ENCODE measurements around the gene ANTXR1. TPM values are rescaled to one million over a fixed set of nuclear protein-coding genes. Genes with fewer than 3 reads are reported as not detected.

ANTXR1 gene
- total RNA-seq, 1 experiment from 2014 or later, result 37.3 TPM

DNA sequence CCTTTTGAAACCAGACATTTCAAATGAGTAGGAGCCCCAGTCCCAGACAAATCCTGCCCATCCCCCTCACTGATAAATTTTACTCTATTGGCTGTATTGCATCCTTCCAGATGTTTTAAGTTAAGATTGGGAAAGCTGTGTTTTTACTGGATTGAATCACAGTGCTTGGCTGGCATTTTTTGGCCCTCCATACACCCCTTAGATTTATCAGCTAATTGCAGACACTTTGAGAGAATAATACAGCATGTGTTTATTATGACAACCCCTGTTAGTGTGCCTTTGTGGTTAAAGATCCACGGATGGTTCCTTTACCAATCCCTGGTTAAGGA lies 74.9 kb downstream of the ANTXR1 start:
- H3K23me2 ChIP-seq (ENCODE audit: insufficient read length, low read depth, low read length, poor library complexity, severe bottlenecking), result no peaks in the 10 kb centered on the region
- Mint-ChIP-seq H3K4me3 (no peak overlapping the region), H3K27ac (peak overlapping the region in 2 of 3 experiments; percentile 11 to 59; a peak in 1 of 7 replicates), H3K36me3 (ENCODE audit: insufficient read depth in 1 of 3, low read depth in 3 of 3) (peaks cover 3 to 12% (median 5%) of the 10 kb centered on the region in 3 experiments; a peak in 4 of 7 replicates), H3K9me3 (no peaks in the 10 kb centered on the region), H3K4me1 (peaks cover 4% of the 10 kb centered on the region in 2 experiments; a peak in 2 of 4 replicates), H3K27me3 (ENCODE audit: low read depth) (no peaks in the 10 kb centered on the region)
- no peaks in the 10 kb centered on the region for H3K79me2 ChIP-seq (ENCODE audit: insufficient read depth, low read length)
- H2BK12ac ChIP-seq (ENCODE audit: insufficient read length, low read depth, low read length), result no peak overlapping the region
- H4K5ac ChIP-seq (ENCODE audit: insufficient read length, low read depth, low read length), result no peak overlapping the region
- H3K27ac ChIP-seq (ENCODE audit: insufficient read length, low read depth, low read length), result no peak overlapping the region
- TF ChIP-seq CTCF (conservative IDR thresholded peaks at IDR 0.05), result no peak
- no peak overlapping the region for H3K56ac ChIP-seq (ENCODE audit: insufficient read length, low read depth, low read length)
- H3K9me3 ChIP-seq (ENCODE audit: control insufficient read depth, low read depth, low read length), result no peaks in the 10 kb centered on the region
- no peak overlapping the region for H2BK5ac ChIP-seq (ENCODE audit: insufficient read length, low read length)
- no peak for DNase-seq
- H4K91ac ChIP-seq (ENCODE audit: insufficient read length, low read depth, low read length), result no peak overlapping the region
- no peak overlapping the region for H3T11ph ChIP-seq (ENCODE audit: low read length)
- no peak overlapping the region for H2BK120ac ChIP-seq (ENCODE audit: low read depth, low read length, poor library complexity, severe bottlenecking)
- no peak overlapping the region for H3K23ac ChIP-seq (ENCODE audit: insufficient read length, low read depth, low read length)
- H3K9ac ChIP-seq (ENCODE audit: extremely low read depth, insufficient read length, low read length), result no peak overlapping the region
- H2AK5ac ChIP-seq (ENCODE audit: insufficient read length, low read length), result no peak overlapping the region
- no peak overlapping the region for H2AFZ ChIP-seq (ENCODE audit: low read length)
- no peak overlapping the region for H2BK20ac ChIP-seq (ENCODE audit: low read depth, low read length, poor library complexity, severe bottlenecking)
- no peak overlapping the region for H2BK15ac ChIP-seq (ENCODE audit: low read depth, low read length)
- H3K4me1 ChIP-seq (ENCODE audit: insufficient read depth, low read length), result no peaks in the 10 kb centered on the region
- H3K18ac ChIP-seq (ENCODE audit: insufficient read length, low read depth, low read length), result no peak overlapping the region
- no peak overlapping the region for H3K4ac ChIP-seq (ENCODE audit: low read depth, low read length)
- H4K8ac ChIP-seq (replicated peaks; ENCODE audit: insufficient read length, low read depth, low read length), result no peak overlapping the region
- no peaks in the 10 kb centered on the region; the same call in 1 of the 2 replicates for H3K27me3 ChIP-seq (ENCODE audit: insufficient read depth, low read length)
- no peaks in the 10 kb centered on the region for H3K79me1 ChIP-seq (ENCODE audit: insufficient read depth, low read depth, low read length, poor library complexity, severe bottlenecking)
- no peak overlapping the region for H3K14ac ChIP-seq (ENCODE audit: insufficient read depth, low read length)
- no peak overlapping the region for H3K4me2 ChIP-seq (ENCODE audit: insufficient read depth, insufficient read length, low read length)
- H4K20me1 ChIP-seq (ENCODE audit: control insufficient read depth, insufficient read depth, insufficient read length), result no peaks in the 10 kb centered on the region
- no CpG with 5 or more reads among the region's 1 CpG for WGBS (ENCODE audit: extremely low coverage, insufficient read length, low lambda C conversion rate)
